H1 (cell line): ENCODE data around the gene NDUFV1. TPM values are rescaled to one million over a fixed set of nuclear protein-coding genes. Genes with fewer than 3 reads are reported as not detected.

Experiments used
- GABPA ChIP-seq: IDR thresholded peaks from 2 replicates; pipeline ENCODE4 v1.6.1; 2011; ENCODE audit warnings: mild to moderate bottlenecking, low read length, moderate library complexity, borderline replicate concordance; ENCODE audit not compliant: insufficient read depth
- RAD21 ChIP-seq, 2 experiments: IDR thresholded peaks in 1 of 2; conservative IDR thresholded peaks in 1 of 2; 2 replicates each; pipeline ENCODE4 v1.6.1; 2011; ENCODE audit warnings: low read depth in 2 of 2, low read length in 2 of 2, improper control_type of control experiment in 1 of 2, inconsistent platforms in 1 of 2, mild to moderate bottlenecking in 1 of 2, moderate library complexity in 1 of 2
- RNF2 ChIP-seq: fragments of 200-900, 300-1000 bp; sonication (generic); IDR thresholded peaks from 2 replicates; pipeline ENCODE4 v1.7.1; 2016; ENCODE audit warnings: borderline replicate concordance, low read depth, mild to moderate bottlenecking, antibody characterized with exemption, low read length; ENCODE audit not compliant: poor library complexity, severe bottlenecking; ENCODE audit errors: missing control alignments
- SAP30 ChIP-seq: fragments of 300-600 bp; sonication (generic); IDR thresholded peaks from 2 replicates; pipeline ENCODE4 v1.7.1; 2012; ENCODE audit warnings: low read length, moderate library complexity, mild to moderate bottlenecking, inconsistent platforms; ENCODE audit not compliant: insufficient read depth, insufficient replicate concordance
- polyA plus RNA-seq, 7 experiments: library from polyadenylated mRNA; depleted of rRNA in 3 of 7; stranded (reverse) in 5 of 7; unstranded in 2 of 7; fragments of >200 nt in 5 of 7; fragments of 200-250 nt in 2 of 7; gene quantifications; 1 replicate in 5 of 7; 2 replicates in 1 of 7; 4 replicates in 1 of 7; pipeline versions ENCODE4 v1.2.1 to v1.2.3, GENCODE V29; 2011 to 2013; ENCODE audit warnings: missing spikeins in 2 of 7, mixed read lengths in 2 of 7
- total RNA-seq: library from RNA; stranded (reverse); fragmentation: NEBNext Ultra II Directional; extraction: Animal tissue kit (Norgen Biotek cat#: 25700); gene quantifications from 2 replicates; pipeline ENCODE4 v1.2.1, GENCODE V29; 2021
- TF ChIP-seq, protein P1 (sequence below), 3 experiments: IDR thresholded peaks; 1 replicate in 2 of 3; 2 replicates in 1 of 3; pipeline versions ENCODE4 v1.5.1 to v1.6.1; 2011; ENCODE audit warnings: low read length in 3 of 3, mild to moderate bottlenecking in 3 of 3, inconsistent platforms in 2 of 3, low read depth in 1 of 3, moderate library complexity in 1 of 3; ENCODE audit not compliant: insufficient read depth in 1 of 3; ENCODE audit errors: control extremely low read depth in 1 of 3
- TF ChIP-seq, protein P2 (sequence below): IDR thresholded peaks from 2 replicates; pipeline ENCODE4 v1.6.1; 2012; ENCODE audit warnings: inconsistent platforms
- TF ChIP-seq, protein P3 (sequence below): IDR thresholded peaks from 2 replicates; pipeline ENCODE4 v1.6.1; 2012; ENCODE audit warnings: inconsistent platforms

NDUFV1 gene
- total and polyA plus RNA-seq, 2 of the 8 experiments (the other 6 are each of a cell fraction or from before 2014, with no cell fraction given): 125 to 131 TPM

DNA sequence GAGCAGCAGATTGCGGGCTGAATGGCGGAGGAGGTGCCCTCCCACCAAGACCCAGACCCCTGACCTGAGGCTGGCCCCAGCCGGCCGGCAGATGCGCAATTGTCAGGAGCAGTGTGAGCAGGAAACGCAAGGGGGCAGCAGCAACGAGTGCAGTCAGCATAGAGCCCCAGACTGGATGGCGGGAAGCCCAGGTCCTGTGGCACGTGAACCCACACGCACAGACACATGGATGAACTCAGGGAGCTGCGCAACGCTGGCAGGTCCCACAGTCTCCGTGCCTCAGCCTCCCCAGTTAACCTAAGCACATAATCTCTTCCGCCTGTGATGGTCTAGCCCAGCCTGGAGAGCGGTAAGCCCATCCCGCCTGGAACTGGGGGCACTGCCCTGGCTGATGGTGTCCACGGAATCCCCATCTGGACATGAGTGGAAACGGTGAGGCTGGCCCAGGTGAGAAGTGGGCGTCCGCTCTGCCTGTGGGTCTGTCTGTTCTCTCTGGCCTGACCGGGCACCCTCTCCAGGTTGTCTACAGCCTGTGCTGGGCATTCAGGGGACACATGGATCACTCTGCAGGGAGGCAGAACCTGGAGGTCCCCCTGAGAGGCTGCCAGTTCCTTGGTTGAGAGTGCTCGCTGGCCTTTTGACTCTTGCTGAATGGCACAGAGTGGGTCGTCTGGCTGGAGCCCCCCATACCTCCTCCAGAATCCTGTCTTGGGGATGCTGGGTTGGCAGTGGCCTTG, 33.5 kb downstream of the NDUFV1 start (continued):
- TF ChIP-seq SAP30: no peak
- TF ChIP-seq, protein P1, sequence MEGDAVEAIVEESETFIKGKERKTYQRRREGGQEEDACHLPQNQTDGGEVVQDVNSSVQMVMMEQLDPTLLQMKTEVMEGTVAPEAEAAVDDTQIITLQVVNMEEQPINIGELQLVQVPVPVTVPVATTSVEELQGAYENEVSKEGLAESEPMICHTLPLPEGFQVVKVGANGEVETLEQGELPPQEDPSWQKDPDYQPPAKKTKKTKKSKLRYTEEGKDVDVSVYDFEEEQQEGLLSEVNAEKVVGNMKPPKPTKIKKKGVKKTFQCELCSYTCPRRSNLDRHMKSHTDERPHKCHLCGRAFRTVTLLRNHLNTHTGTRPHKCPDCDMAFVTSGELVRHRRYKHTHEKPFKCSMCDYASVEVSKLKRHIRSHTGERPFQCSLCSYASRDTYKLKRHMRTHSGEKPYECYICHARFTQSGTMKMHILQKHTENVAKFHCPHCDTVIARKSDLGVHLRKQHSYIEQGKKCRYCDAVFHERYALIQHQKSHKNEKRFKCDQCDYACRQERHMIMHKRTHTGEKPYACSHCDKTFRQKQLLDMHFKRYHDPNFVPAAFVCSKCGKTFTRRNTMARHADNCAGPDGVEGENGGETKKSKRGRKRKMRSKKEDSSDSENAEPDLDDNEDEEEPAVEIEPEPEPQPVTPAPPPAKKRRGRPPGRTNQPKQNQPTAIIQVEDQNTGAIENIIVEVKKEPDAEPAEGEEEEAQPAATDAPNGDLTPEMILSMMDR (IDR thresholded peaks at IDR 0.05; ENCODE audit: control extremely low read depth in 1 of 3, insufficient read depth in 1 of 3, low read depth in 1 of 3, low read length in 3 of 3): peak in 2 of 3 experiments; percentile 85 to 93; a peak in 3 of 4 replicates
- TF ChIP-seq GABPA: 0 out of 2 replicates have a peak, but pooled peaks have one; percentile 39
- TF ChIP-seq, protein P2, sequence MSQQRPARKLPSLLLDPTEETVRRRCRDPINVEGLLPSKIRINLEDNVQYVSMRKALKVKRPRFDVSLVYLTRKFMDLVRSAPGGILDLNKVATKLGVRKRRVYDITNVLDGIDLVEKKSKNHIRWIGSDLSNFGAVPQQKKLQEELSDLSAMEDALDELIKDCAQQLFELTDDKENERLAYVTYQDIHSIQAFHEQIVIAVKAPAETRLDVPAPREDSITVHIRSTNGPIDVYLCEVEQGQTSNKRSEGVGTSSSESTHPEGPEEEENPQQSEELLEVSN: peak; percentile 100
- TF ChIP-seq RNF2: peak; percentile 59
- TF ChIP-seq RAD21 (IDR thresholded peaks at IDR 0.05 in 1 of 2, conservative IDR thresholded peaks at IDR 0.05 in 1 of 2; ENCODE audit: low read depth in 2 of 2, low read length in 2 of 2): peak; percentile 70 to 73
- TF ChIP-seq, protein P3, sequence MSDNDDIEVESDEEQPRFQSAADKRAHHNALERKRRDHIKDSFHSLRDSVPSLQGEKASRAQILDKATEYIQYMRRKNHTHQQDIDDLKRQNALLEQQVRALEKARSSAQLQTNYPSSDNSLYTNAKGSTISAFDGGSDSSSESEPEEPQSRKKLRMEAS: peak; percentile 100
